HEK293 (cell line): ENCODE measurements around the gene ZMYM2.

Experiments used
- CTCF ChIA-PET: fragments of 350-600 bp; formaldehyde crosslinking; extraction: SDS; loops from one replicate; lab custom pipeline; 2021; ENCODE audit warnings: antibody characterized with exemption; lab: Yijun Ruan, JAX
- POLR2A ChIA-PET: fragments of 300-600 bp; formaldehyde crosslinking; extraction: SDS; loops from one replicate; lab custom pipeline; 2020; ENCODE audit warnings: antibody characterized with exemption, inconsistent platforms; lab: Yijun Ruan, JAX
- H3K27ac ChIP-seq: fragments of 200-500 bp; sonication (Bioruptor generic); 2 replicates; pipeline ENCODE4 v1.5.1; 2014; ENCODE audit warnings: low read depth, low read length, control low read depth, inconsistent platforms; ENCODE audit errors: extremely low read depth
- H3K36me3 ChIP-seq, 2 experiments: fragments of 200-500 bp in 1 of 2; sonication (Bioruptor generic) in 1 of 2; 1 replicate in 1 of 2; 2 replicates in 1 of 2; pipeline ENCODE4 v1.5.1; 2014 to 2017; ENCODE audit warnings: inconsistent platforms in 2 of 2, low read length in 2 of 2; ENCODE audit not compliant: control insufficient read depth in 2 of 2, insufficient read depth in 1 of 2
- H3K4me1 ChIP-seq: fragments of 200-500 bp; sonication (Bioruptor generic); 2 replicates; pipeline ENCODE4 v1.5.1; 2014; ENCODE audit warnings: mild to moderate bottlenecking, low read length, inconsistent platforms; ENCODE audit not compliant: control insufficient read depth, insufficient read depth
- H3K4me3 ChIP-seq: 2 replicates; pipeline ENCODE4 v1.5.1; 2011; ENCODE audit warnings: low read depth, mild to moderate bottlenecking, control low read depth, low read length, moderate library complexity
- H3K9me3 ChIP-seq: fragments of 200-500 bp; sonication (Bioruptor generic); 2 replicates; pipeline ENCODE4 v1.5.1; 2014; ENCODE audit warnings: low read depth, low read length, inconsistent platforms; ENCODE audit not compliant: control insufficient read depth, insufficient read depth
- AEBP2 ChIP-seq: fragments of 450-650 bp; formaldehyde crosslinking; IDR thresholded peaks from 2 replicates; pipeline ENCODE4 v1.5.1; 2016; ENCODE audit warnings: missing biosample characterization, missing genetic modification characterization, borderline replicate concordance
- ATF2 ChIP-seq: fragments of 450-650 bp; formaldehyde crosslinking; IDR thresholded peaks from 2 replicates; pipeline ENCODE4 v1.5.1; 2016; ENCODE audit warnings: missing biosample characterization, missing genetic modification characterization, low read depth
- EGR2 ChIP-seq: fragments of 450-650 bp; formaldehyde crosslinking; IDR thresholded peaks from 2 replicates; pipeline ENCODE4 v1.5.1; 2016; ENCODE audit warnings: low read depth, missing biosample characterization, missing genetic modification characterization
- KLF10 ChIP-seq: fragments of 450-650 bp; IDR thresholded peaks from 2 replicates; pipeline ENCODE4 v1.5.1; 2018; ENCODE audit warnings: missing biosample characterization, mild to moderate bottlenecking, missing genetic modification characterization
- MZF1 ChIP-seq: fragments of 450-650 bp; formaldehyde crosslinking; IDR thresholded peaks from 2 replicates; pipeline ENCODE4 v1.5.1; 2017; ENCODE audit warnings: missing biosample characterization, missing genetic modification characterization, borderline replicate concordance
- PBX3 ChIP-seq: sonication (generic); formaldehyde crosslinking; IDR thresholded peaks from 2 replicates; pipeline ENCODE4 v1.8.1; 2022; ENCODE audit warnings: mild to moderate bottlenecking, moderate library complexity, missing genetic modification reagents
- SCRT2 ChIP-seq: fragments of 450-650 bp; formaldehyde crosslinking; IDR thresholded peaks from 2 replicates; pipeline ENCODE4 v1.5.1; 2016; ENCODE audit warnings: missing biosample characterization, missing genetic modification characterization
- SP2 ChIP-seq: fragments of 450-650 bp; formaldehyde crosslinking; IDR thresholded peaks from 2 replicates; pipeline ENCODE4 v1.5.1; 2016; ENCODE audit warnings: missing biosample characterization, missing genetic modification characterization
- SP7 ChIP-seq: fragments of 450-650 bp; formaldehyde crosslinking; IDR thresholded peaks from 2 replicates; pipeline ENCODE4 v1.5.1; 2016; ENCODE audit warnings: missing biosample characterization, missing genetic modification characterization
- ZBTB7A ChIP-seq: fragments of 450-650 bp; formaldehyde crosslinking; IDR thresholded peaks from 2 replicates; pipeline ENCODE4 v1.5.1; 2016; ENCODE audit warnings: low read depth, missing biosample characterization, missing genetic modification characterization
- ZNF155 ChIP-seq: fragments of 450-650 bp; formaldehyde crosslinking; IDR thresholded peaks from 2 replicates; pipeline ENCODE4 v1.5.1; 2016; ENCODE audit warnings: missing biosample characterization, missing genetic modification characterization
- ZNF214 ChIP-seq: fragments of 450-650 bp; formaldehyde crosslinking; IDR thresholded peaks from 2 replicates; pipeline ENCODE4 v1.5.1; 2017; ENCODE audit warnings: missing biosample characterization, mild to moderate bottlenecking, missing genetic modification characterization, borderline replicate concordance
- ZNF398 ChIP-seq: fragments of 450-650 bp; formaldehyde crosslinking; IDR thresholded peaks from 2 replicates; pipeline ENCODE4 v1.5.1; 2017; ENCODE audit warnings: missing biosample characterization, missing genetic modification characterization
- ZNF416 ChIP-seq: fragments of 450-650 bp; formaldehyde crosslinking; IDR thresholded peaks from 2 replicates; pipeline ENCODE4 v1.5.1; 2016; ENCODE audit warnings: missing biosample characterization, missing genetic modification characterization
- ZNF510 ChIP-seq: fragments of 450-650 bp; formaldehyde crosslinking; IDR thresholded peaks from 2 replicates; pipeline ENCODE4 v1.5.1; 2018; ENCODE audit warnings: mild to moderate bottlenecking, missing genetic modification characterization, missing biosample characterization; ENCODE audit not compliant: insufficient replicate concordance
- ZNF544 ChIP-seq: fragments of 450-650 bp; formaldehyde crosslinking; IDR thresholded peaks from 2 replicates; pipeline ENCODE4 v1.5.0; 2017; ENCODE audit warnings: missing biosample characterization, missing genetic modification characterization
- ZNF555 ChIP-seq: fragments of 450-650 bp; formaldehyde crosslinking; conservative IDR thresholded peaks from 2 replicates; pipeline ENCODE4 v1.5.1; 2017; ENCODE audit warnings: missing biosample characterization, mild to moderate bottlenecking, missing genetic modification characterization, inconsistent platforms
- ZNF600 ChIP-seq: fragments of 450-650 bp; formaldehyde crosslinking; IDR thresholded peaks from 2 replicates; pipeline ENCODE4 v1.5.1; 2016; ENCODE audit warnings: missing biosample characterization, missing genetic modification characterization
- ZSCAN5A ChIP-seq: fragments of 450-650 bp; formaldehyde crosslinking; IDR thresholded peaks from 2 replicates; pipeline ENCODE4 v1.5.1; 2016; ENCODE audit warnings: missing biosample characterization, missing genetic modification characterization
- TF ChIP-seq, protein P1 (sequence below): fragments of 450-650 bp; formaldehyde crosslinking; IDR thresholded peaks from 2 replicates; pipeline ENCODE4 v1.5.1; 2016; ENCODE audit warnings: missing biosample characterization, missing genetic modification characterization
- TF ChIP-seq, protein P2 (sequence below): fragments of 450-650 bp; formaldehyde crosslinking; IDR thresholded peaks from 2 replicates; pipeline ENCODE4; 2016; ENCODE audit warnings: missing biosample characterization, missing genetic modification characterization
- TF ChIP-seq, protein P3 (sequence below): fragments of 450-650 bp; formaldehyde crosslinking; IDR thresholded peaks from 2 replicates; pipeline ENCODE4 v1.5.1; 2016; ENCODE audit warnings: missing biosample characterization, missing genetic modification characterization

Gene ZMYM2

GRCh38 chr13:20127562-20128458 is 169.3 kb downstream of the ZMYM2 start:
- H3K4me3 ChIP-seq, result peak overlapping the region; percentile 36
- H3K9me3 ChIP-seq, result no peaks in the 10 kb centered on the region
- H3K27ac ChIP-seq, result peak overlapping the region; percentile 89
- no peaks in the 10 kb centered on the region; the same call in 1 of the 2 replicates for H3K4me1 ChIP-seq
- ChIA-PET POLR2A (interaction anchor here (0.6 to 1.7 kb wide), 5 partner anchors 9 to 319 kb away, joined by 3 to 10 read pairs (median 3); partner anchors contain the start of genes GJA3 and ZMYM5), CTCF (interaction anchor here (0.6 to 1.6 kb wide), 14 partner anchors 12 to 251 kb away, joined by 3 to 6 read pairs (median 4); no protein-coding TSS in a partner anchor)
- H3K36me3 ChIP-seq, result no peaks in the 10 kb centered on the region
- TF ChIP-seq SP7 (tag by site-specific recombination) (peak; percentile 68), ZNF398 (tag by site-specific recombination) (no peak), SCRT2 (tag by site-specific recombination) (no peak), PBX3 (CRISPR knock-in tag) (no peak), ZNF416 (no peak), AEBP2 (tag by site-specific recombination) (no peak), ATF2 (tag by site-specific recombination) (no peak), ZNF155 (tag by site-specific recombination) (no peak), SP2 (tag by site-specific recombination) (peak; percentile 76), ZNF555 (tag by site-specific recombination) (no peak), EGR2 (tag by site-specific recombination) (peak; percentile 70), ZNF544 (tag by site-specific recombination) (no peak), ZBTB7A (tag by site-specific recombination) (peak; percentile 75), ZSCAN5A (0 out of 2 replicates have a peak, but pooled peaks have one; percentile 61), KLF10 (tag by site-specific recombination) (0 out of 2 replicates have a peak, but pooled peaks have one; percentile 4), ZNF510 (tag by site-specific recombination) (no peak), ZNF600 (tag by site-specific recombination) (peak; percentile 89), ZNF214 (tag by site-specific recombination) (no peak), MZF1 (tag by site-specific recombination) (no peak)
- TF ChIP-seq, protein P1, sequence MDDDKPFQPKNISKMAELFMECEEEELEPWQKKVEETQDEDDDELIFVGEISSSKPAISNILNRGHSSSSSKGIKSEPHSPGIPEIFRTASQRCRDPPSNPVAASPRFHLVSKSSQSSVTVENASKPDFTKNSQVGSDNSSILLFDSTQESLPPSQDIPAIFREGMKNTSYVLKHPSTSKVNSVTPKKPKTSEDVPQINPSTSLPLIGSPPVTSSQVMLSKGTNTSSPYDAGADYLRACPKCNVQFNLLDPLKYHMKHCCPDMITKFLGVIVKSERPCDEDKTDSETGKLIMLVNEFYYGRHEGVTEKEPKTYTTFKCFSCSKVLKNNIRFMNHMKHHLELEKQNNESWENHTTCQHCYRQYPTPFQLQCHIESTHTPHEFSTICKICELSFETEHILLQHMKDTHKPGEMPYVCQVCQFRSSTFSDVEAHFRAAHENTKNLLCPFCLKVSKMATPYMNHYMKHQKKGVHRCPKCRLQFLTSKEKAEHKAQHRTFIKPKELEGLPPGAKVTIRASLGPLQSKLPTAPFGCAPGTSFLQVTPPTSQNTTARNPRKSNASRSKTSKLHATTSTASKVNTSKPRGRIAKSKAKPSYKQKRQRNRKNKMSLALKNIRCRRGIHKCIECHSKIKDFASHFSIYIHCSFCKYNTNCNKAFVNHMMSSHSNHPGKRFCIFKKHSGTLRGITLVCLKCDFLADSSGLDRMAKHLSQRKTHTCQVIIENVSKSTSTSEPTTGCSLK (tag by site-specific recombination), result no peak
- TF ChIP-seq, protein P2, sequence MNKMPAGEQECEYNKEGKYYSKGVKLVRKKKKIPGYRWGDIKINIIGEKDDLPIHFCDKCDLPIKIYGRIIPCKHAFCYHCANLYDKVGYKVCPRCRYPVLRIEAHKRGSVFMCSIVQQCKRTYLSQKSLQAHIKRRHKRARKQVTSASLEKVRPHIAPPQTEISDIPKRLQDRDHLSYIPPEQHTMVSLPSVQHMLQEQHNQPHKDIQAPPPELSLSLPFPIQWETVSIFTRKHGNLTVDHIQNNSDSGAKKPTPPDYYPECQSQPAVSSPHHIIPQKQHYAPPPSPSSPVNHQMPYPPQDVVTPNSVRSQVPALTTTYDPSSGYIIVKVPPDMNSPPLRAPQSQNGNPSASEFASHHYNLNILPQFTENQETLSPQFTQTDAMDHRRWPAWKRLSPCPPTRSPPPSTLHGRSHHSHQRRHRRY, result no peak
- TF ChIP-seq, protein P3, sequence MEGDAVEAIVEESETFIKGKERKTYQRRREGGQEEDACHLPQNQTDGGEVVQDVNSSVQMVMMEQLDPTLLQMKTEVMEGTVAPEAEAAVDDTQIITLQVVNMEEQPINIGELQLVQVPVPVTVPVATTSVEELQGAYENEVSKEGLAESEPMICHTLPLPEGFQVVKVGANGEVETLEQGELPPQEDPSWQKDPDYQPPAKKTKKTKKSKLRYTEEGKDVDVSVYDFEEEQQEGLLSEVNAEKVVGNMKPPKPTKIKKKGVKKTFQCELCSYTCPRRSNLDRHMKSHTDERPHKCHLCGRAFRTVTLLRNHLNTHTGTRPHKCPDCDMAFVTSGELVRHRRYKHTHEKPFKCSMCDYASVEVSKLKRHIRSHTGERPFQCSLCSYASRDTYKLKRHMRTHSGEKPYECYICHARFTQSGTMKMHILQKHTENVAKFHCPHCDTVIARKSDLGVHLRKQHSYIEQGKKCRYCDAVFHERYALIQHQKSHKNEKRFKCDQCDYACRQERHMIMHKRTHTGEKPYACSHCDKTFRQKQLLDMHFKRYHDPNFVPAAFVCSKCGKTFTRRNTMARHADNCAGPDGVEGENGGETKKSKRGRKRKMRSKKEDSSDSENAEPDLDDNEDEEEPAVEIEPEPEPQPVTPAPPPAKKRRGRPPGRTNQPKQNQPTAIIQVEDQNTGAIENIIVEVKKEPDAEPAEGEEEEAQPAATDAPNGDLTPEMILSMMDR (tag by site-specific recombination), result peak; percentile 97
